ENCODE measurements around the gene RGS7. TPM values are rescaled to one million over a fixed set of nuclear protein-coding genes. Genes with fewer than 3 reads are reported as not detected.

RGS7 gene
- total RNA-seq, 1 donor from 2014 or later: not detected

GRCh38 chr1:241270016-241270415 is 87.0 kb downstream of the RGS7 start:
- DNase-seq: no peak
- TF ChIP-seq CTCF (IDR thresholded peaks at IDR 0.05): no peak
- H3K9me3 ChIP-seq: peaks cover 6% of the 10 kb centered on the region
- H3K27ac ChIP-seq: no peak overlapping the region
- H3K27me3 ChIP-seq: no peaks in the 10 kb centered on the region
- no peak for ATAC-seq
- no peaks in the 10 kb centered on the region for H3K36me3 ChIP-seq
- intact Hi-C loops (cut with DNase I): no loop called here
- no peak overlapping the region for H3K4me3 ChIP-seq
- no peaks in the 10 kb centered on the region for H3K4me1 ChIP-seq

- H3K36me3 ChIP-seq: no peaks in the 10 kb centered on the region
- no peaks in the 10 kb centered on the region for H3K27me3 ChIP-seq
- intact Hi-C loops (cut with DNase I): no loop called here
- no peaks in the 10 kb centered on the region for H3K4me1 ChIP-seq
- DNase-seq (no peak), ATAC-seq (no peak)
- TF ChIP-seq CTCF (IDR thresholded peaks at IDR 0.05): no peak
- H3K4me3 ChIP-seq: no peak overlapping the region
- peaks cover 6% of the 10 kb centered on the region for H3K9me3 ChIP-seq
- no peak overlapping the region for H3K27ac ChIP-seq
Measured at GRCh38 chr1:241269116-241269515, 87.9 kb downstream of the RGS7 start.

GRCh38 chr1:241266121-241266520 is 90.9 kb downstream of the RGS7 start:
- DNase-seq: no peak
- no peaks in the 10 kb centered on the region for H3K9me3 ChIP-seq
- intact Hi-C loops (cut with DNase I): no loop called here

GRCh38 chr1:241265428-241265827 is 91.6 kb downstream of the RGS7 start:
- Histone ChIP-seq H3K4me3 (no peak overlapping the region), H3K27me3 (no peaks in the 10 kb centered on the region), H3K4me1 (no peaks in the 10 kb centered on the region), H3K9me3 (no peaks in the 10 kb centered on the region), H3K36me3 (no peaks in the 10 kb centered on the region), H3K27ac (no peak overlapping the region)
- TF ChIP-seq CTCF (IDR thresholded peaks at IDR 0.05): no peak
- intact Hi-C loops (cut with DNase I): no loop called here
- ATAC-seq (no peak), DNase-seq (no peak)

More at GRCh38 chr1:241266121-241266520, 90.9 kb downstream of the RGS7 start:
- Histone ChIP-seq H3K27ac (no peak overlapping the region), H3K4me3 (no peak overlapping the region), H3K36me3 (no peaks in the 10 kb centered on the region), H3K27me3 (no peaks in the 10 kb centered on the region), H3K4me1 (no peaks in the 10 kb centered on the region)
- no peak for TF ChIP-seq CTCF (IDR thresholded peaks at IDR 0.05)
- no peak for ATAC-seq

- intact Hi-C loops (cut with DNase I): no loop called here
- DNase-seq: no peak
- TF ChIP-seq CTCF (IDR thresholded peaks at IDR 0.05): no peak
- no peaks in the 10 kb centered on the region for H3K9me3 ChIP-seq
- no peaks in the 10 kb centered on the region for H3K27me3 ChIP-seq
- no peak overlapping the region for H3K4me3 ChIP-seq
- ATAC-seq: no peak
- no peaks in the 10 kb centered on the region for H3K4me1 ChIP-seq
- no peaks in the 10 kb centered on the region for H3K36me3 ChIP-seq
- H3K27ac ChIP-seq: no peak overlapping the region
Measured at GRCh38 chr1:241263346-241263745, 93.7 kb downstream of the RGS7 start.

- H3K27me3 ChIP-seq: no peaks in the 10 kb centered on the region
- H3K4me3 ChIP-seq: no peak overlapping the region
- no peaks in the 10 kb centered on the region for H3K9me3 ChIP-seq
- no peak for ATAC-seq
- H3K36me3 ChIP-seq: no peaks in the 10 kb centered on the region
- H3K27ac ChIP-seq: no peak overlapping the region
- DNase-seq: no peak
- H3K4me1 ChIP-seq: no peaks in the 10 kb centered on the region
- TF ChIP-seq CTCF (IDR thresholded peaks at IDR 0.05): no peak
- intact Hi-C loops (cut with DNase I): no loop called here
Measured at GRCh38 chr1:241253471-241253870, 103.5 kb downstream of the RGS7 start.

All from upper lobe of right lung (tissue), 1 donor.